IPS DF 19.7 (cell line): ENCODE measurements around the gene MYO16.
"Not testable (repeated sequence)": the region's sequence is repeated elsewhere in the genome, so short reads cannot be mapped to it uniquely, and the experiment has no call there.

Experiments
- DNase-seq: peaks from one replicate; pipeline ENCODE4 v3.0.0-alpha.2; 2013; ENCODE audit warnings: low read depth, low spot score

The MYO16 gene

DNA sequence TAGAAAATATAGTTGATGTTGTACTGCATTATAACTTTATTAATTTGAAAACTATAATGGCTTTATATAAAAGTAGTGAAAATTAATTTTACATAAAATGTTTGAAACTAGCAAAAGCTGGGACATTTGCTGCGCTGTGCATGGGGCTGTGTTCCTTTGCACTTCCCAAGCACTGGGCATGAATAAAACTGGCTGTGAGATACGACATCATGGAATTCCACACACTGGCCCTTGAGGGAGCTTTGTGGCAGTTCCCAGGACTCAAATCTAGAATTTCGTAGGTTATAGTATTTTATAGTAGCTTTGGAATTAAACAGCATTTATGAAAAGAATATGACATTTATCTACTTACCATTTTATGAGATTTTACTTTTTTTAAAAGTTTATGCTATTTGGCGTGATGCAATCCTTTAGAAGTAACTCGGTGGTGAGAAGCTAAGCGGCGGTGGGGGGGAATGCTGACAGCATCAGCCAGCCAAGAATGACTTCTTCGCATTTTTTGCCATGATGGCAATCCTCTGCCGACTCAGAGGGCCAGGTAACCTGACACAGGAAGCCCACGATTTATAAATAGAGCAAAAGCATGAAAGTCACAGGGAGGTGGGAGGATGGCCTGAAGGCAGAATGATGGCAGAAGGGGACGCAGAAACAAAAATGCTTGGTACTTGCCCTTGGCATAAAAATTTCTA is 553.5 kb downstream of the MYO16 start:
- DNase-seq, result no peak

- no peak for DNase-seq
Observed at GRCh38 chr13:109191413-109191812, 562.0 kb downstream of the MYO16 start.

- DNase-seq, result no peak
Observed at GRCh38 chr13:109192306-109192705, 562.9 kb downstream of the MYO16 start.

DNA sequence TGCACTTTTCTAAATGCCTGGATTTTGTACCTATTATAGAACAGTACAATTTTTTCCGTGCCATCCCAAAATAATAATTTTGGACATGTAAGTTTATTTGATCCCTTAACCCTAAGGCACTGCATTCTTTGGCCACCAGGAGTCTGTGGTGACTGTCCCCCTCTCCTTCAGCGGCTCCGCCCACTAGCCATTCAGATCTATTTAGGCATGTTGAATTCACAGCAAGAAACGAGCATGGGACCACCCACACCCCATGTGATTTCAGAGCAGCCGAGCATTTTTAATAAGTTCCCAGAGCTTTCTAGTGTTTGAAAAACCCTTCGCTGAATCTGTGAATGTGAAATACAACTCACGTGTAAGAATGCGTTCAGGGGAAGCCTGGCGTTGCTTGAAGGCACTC is 567.5 kb downstream of the MYO16 start:
- no peak for DNase-seq

DNA sequence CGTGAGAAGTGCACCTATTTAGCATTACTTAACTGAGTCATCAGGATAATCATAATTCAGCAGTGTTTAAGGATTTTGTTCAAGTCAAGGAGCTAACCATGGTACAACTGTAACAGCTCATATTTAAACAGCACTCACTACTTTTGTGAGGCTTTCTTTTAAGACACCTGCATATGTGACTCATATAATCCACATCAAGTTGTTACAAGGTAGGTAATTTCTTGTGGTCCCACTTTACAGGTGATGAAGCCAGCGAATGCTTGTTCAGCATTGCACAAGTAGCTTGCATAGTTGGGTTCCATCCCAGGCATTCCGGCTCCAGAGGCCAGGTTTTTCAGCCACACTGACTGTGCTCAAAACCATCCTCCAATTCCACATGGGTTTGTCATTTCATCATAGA is 569.2 kb downstream of the MYO16 start:
- DNase-seq, result no peak

DNA sequence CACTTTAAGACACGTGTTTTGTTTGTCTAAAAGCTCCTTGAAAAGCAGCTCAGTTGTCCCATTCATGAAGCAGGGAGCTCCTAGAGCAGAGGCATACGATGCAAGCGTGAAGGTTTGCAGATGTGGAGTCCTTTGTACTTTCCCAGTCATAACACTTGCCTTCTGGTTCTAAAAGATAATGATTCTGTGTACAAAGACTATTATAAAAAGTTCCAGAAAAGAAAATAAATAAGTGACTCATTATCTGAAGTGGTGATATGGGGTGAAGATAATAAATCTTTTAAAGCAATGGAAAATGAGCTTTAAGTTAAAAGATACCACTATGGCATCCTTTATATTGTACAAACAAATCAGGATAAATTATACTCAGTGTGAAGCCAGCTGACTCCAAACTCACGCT is 569.9 kb downstream of the MYO16 start:
- DNase-seq, result no peak

- DNase-seq, result no peak
Observed at GRCh38 chr13:109200556-109200955, 571.1 kb downstream of the MYO16 start.

GRCh38 chr13:109203587-109203986 is 574.2 kb downstream of the MYO16 start:
- no peak for DNase-seq

DNA sequence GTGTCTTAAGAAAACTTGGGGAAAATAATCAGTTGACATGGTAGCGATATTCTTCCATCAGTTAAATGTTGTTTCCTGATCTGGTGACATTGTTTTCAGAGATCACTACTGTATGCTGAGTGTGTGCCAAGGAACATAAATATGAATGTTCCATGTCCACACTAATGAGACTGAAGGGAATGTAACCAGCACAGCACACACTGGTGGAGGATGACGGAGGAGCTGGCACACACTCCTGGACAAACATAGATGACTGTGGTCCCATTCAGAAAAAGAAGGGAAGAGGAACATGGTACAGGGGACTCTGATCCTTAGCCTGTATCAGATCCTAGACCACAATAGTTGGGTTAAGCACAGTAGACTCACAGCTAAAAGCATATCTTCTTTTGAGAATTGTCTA is 574.8 kb downstream of the MYO16 start:
- no peak for DNase-seq

DNA sequence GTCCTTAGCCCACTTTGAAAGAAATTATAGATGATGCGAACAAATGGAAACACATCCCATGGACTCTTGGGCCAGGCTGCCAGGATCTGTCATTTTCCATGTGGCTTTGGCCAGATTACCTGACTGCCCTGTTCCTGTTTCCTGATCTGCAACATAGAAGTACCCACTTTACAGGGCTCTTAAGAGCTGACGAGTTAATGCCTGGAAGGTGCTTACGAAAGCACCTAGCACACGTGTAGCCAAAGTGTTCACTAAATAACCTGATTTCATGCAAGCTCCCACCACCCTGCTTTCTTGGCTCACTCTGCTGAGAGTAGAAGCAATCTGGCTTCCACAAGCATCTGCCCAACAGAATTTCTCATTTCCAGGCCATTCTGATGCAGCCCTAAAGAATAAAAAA is 575.2 kb downstream of the MYO16 start:
- DNase-seq, result no peak

GRCh38 chr13:109205315-109205714 is 575.9 kb downstream of the MYO16 start:
- DNase-seq, result no peak

GRCh38 chr13:109206616-109207015 is 577.2 kb downstream of the MYO16 start:
- DNase-seq, result no peak

DNA sequence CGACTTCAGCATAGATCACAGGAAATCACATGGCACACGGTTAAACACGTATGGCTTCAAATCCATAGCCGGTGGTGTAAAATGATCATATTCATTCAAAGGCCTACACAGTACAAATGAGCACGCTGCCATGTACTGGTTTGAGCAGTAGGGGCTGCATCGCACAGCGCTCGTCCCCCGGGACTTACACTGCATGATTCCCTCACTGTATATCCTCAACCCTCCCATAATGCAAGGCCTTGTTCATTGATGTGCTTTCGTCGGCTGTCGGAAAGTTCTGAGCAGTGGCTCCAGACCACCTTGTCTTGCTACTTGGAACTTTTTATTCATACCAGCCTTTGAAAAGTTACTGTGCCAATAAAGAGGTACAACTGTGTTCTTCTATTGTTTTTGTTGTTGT is 578.2 kb downstream of the MYO16 start:
- no peak for DNase-seq

DNA sequence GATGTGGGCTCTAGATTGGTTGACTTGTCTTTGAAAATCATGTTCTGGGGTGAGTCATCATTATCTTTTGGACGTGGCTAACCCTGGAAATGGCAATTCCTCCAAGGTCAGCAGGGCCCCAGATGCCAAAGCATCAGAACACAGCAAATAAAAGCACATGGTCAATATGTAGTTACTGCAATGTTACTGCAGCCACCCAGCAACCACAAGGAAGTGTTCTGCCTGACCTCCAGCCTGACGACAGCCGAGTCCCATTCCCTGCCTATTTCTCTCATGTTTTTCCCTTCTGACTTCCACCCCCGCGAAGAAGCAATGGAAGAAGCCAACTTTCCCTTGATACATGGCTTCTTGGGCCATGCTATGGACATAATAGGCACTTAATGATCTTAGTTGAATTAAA is 579.1 kb downstream of the MYO16 start:
- no peak for DNase-seq

DNA sequence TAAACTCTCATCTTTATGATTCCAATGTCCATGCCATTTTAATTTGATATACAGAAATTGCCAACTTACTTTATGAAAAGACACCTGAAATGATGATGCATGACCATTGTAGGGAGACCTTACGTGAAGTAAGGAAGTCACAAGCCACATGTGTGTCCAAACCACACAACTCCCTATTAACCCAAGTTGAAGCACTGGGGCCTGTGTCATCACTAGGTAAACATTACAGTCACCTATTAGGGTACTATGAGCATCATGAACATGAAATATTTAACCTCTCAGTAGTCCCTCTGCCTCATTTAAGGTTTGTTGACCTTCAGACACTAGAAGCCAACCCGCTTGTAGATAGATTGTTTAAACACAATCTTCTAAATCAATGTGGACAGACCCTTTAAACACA is 580.1 kb downstream of the MYO16 start:
- no peak for DNase-seq

GRCh38 chr13:109211616-109212015 is 582.2 kb downstream of the MYO16 start:
- DNase-seq, result no peak

DNA sequence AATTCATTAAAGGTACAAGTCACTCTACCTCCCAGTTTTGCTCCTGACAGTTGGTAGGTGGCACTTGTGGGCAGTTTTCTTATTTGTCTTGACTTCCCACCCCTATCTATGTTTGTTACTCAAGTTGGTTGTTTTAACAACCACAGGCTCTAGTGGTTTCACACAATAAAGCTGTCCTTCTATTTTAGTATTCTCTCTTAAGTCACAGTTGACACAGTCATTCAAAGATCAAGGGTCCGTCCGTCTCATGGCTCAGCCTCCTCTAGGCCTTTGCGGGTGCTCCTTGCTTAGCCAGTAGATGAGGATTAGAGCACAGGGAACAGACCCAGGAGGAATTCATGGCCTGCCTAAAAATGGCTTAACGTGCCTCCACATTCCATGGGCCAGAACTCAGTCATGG is 583.2 kb downstream of the MYO16 start:
- DNase-seq, result no peak

- no peak for DNase-seq
Observed at GRCh38 chr13:109213714-109214113, 584.3 kb downstream of the MYO16 start.

GRCh38 chr13:109214393-109214792 is 585.0 kb downstream of the MYO16 start:
- DNase-seq, result no peak

DNA sequence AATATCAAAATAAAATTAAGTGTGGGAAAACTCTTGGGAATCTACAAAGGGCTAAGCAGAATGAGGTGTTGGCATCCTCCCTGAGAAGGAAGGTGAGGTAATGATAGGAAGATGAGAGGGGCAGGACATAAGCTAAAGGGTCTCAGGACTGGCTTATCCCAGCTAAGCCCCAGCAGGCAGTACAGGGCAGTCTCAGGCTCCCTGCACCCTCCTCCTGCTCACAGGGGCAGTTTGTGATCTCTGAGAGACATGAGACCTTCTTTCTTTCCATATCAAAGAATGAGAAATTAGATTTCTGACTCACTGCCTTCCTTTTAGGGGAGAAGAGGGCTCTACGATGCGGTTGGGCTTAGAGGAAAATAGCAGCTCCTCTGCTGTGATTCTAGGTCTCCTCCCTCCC is 586.0 kb downstream of the MYO16 start:
- DNase-seq, result no peak

DNA sequence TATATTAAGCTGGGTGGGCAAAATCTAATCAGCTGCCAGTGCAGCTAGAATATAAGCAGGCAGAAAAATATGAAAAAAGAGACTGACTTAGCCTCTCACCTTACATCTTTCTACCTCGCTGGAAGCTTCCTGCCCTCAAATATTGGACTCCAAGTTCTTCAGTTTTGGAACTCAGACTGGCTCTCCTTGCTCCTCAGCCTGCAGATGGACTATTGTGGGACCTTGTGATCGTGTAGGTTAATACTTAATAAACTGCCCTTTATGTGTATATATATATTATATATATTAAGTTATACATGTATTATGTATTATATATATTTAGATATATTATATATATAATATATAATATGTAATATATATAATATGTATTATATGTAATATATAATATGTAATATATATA is 588.1 kb downstream of the MYO16 start:
- not testable (repeated sequence) for DNase-seq

- DNase-seq, result no peak
Observed at GRCh38 chr13:109220631-109221030, 591.2 kb downstream of the MYO16 start.

GRCh38 chr13:109224033-109224432 is 594.6 kb downstream of the MYO16 start:
- DNase-seq, result no peak

GRCh38 chr13:109226631-109227030 is 597.2 kb downstream of the MYO16 start:
- no peak for DNase-seq
